ENCODE data around the gene PEA15.

DNA sequence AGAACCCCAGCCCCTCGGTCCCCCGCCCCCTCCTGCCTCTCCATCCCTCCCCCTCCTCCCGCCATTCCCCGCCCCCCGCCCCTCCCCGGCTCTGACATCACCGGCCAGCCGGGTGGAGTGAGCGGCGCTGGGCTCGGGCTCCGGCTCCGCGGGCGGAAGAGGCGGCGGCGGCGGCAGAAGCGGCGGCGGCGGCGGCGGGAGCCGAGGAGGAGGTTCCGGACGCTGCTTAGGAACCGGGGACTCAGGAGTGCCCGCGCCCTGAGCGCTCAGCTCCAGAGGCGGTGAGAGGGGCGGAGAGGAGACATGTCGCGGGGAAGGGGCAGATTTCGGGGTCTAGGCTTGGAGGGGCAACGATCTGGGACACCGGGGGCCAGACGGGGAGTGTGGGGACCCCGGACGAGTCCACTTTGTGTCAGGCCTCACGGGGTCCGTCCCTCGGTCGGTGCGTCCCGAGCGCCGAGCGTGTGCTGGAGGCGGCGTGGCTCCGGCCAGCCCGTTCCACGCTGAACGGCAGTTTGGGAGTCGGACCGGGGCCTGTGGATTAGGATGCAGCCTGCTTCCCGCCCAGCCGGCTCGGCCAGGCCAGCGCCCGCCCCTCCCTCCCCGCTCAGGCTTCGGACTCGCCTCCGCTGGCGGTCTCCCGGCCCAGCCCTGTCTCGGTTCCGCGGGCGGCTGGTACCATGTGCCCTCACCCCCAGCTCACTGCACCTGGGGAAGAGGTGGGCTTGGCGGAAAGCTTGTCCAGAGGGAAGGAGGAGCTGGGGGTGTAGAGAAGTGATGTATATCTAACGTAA lies at the start of gene PEA15:
- TF ChIP-seq, protein P1, sequence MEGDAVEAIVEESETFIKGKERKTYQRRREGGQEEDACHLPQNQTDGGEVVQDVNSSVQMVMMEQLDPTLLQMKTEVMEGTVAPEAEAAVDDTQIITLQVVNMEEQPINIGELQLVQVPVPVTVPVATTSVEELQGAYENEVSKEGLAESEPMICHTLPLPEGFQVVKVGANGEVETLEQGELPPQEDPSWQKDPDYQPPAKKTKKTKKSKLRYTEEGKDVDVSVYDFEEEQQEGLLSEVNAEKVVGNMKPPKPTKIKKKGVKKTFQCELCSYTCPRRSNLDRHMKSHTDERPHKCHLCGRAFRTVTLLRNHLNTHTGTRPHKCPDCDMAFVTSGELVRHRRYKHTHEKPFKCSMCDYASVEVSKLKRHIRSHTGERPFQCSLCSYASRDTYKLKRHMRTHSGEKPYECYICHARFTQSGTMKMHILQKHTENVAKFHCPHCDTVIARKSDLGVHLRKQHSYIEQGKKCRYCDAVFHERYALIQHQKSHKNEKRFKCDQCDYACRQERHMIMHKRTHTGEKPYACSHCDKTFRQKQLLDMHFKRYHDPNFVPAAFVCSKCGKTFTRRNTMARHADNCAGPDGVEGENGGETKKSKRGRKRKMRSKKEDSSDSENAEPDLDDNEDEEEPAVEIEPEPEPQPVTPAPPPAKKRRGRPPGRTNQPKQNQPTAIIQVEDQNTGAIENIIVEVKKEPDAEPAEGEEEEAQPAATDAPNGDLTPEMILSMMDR (conservative IDR thresholded peaks at IDR 0.05; ENCODE audit: low read length), result no peak
- TF ChIP-seq EZH2phosphoT487 (IDR thresholded peaks at IDR 0.05; ENCODE audit: borderline replicate concordance, low read depth, low read length), result no peak
